Jurkat, Clone E6-1 (cell line): ENCODE data around the gene ADAM15.

Experiments used
- DNase-seq: peaks from one replicate; pipeline ENCODE4 v3.0.0-alpha.2; 2011; ENCODE audit warnings: low read depth, low spot score
- H3K4me3 ChIP-seq: 2 replicates; pipeline ENCODE4 v1.5.1; 2011; ENCODE audit warnings: mild to moderate bottlenecking, low read length, control low read depth, moderate library complexity

Gene ADAM15

DNA sequence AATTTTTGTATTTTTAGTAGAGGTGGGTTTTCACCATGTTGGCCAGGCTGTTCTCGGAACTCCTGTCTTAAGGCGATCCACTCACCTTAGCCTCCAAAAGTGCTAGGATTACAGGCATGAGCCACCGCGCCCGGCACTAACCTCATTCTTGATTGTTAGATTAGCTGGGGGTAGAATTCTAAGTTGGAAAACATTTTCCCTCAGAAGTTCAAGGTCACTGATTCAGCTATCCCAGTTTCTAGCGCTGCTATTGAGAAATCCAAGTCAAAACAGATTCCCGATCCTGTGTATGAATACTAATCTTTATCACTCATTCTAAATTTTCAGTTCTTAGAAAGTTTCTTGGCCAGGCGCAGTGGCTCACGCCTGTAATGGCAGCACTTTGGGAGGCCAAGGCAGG is 52.2 kb downstream of the ADAM15 start:
- H3K4me3 ChIP-seq: no peak overlapping the region
- DNase-seq: no peak

DNA sequence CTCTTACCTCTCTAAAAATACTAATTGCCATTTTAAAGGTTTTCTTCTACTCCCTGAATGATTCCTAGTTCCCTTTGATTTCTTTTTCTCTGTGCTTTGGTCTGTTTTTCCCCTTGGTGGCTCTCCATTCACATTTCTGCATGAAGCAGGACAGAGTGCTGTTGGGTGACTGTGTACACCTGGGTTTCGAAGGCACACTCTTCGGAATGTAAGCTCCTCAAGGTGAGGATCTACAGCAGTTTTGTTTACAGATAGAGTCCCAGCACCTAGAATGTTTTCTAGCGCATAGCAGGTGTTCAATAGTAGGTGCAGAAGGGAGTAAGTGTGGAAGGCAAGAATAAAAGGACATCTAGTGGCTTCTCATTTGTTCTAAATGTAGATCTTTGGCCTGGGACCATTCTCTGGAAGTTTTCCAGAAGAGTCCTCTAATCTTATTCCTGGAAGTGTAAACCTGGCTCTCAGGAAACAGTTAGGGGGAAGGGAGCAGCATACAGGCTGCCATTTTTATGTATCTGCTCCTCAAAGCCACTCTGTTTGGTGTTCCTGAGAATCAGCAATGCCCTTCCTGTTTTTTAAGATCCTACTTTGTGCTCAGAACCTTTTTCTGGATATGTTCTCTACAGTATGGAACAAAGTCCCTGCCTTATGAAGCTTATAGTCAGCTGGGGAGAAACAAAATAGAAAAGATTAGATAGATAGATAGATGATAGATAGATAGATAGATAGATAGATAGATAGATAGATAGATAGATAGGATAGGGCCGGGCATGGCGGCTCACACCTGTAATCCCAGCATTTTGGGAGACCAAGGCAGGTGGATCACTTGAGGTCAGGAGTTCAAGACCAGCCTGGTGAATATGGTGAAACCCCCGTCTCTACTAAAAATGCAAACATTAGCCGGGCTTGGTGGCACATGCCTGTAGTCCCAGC is 53.8 kb downstream of the ADAM15 start:
- no peak for DNase-seq
- H3K4me3 ChIP-seq: no peak overlapping the region

DNA sequence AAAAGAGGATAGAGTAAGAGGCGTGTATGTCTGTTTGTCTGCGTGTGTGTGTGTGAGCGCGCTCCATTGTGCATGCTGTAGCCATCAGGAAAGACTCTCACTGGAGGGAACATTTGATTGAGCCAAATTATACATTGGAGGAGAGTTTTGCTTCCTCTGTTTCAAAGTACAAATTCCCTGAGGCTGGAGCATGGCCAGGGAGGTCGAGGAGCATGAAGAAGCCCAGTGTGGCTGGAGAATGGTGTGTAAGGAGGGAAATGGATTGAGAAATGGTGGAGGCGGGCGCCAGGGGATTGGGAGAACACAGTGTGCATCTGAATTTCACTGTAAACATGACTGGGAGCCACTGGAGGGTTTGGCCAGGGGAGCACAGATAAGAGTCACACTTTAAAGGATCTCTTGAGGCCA is 54.5 kb downstream of the ADAM15 start:
- DNase-seq: no peak
- no peak overlapping the region for H3K4me3 ChIP-seq

DNA sequence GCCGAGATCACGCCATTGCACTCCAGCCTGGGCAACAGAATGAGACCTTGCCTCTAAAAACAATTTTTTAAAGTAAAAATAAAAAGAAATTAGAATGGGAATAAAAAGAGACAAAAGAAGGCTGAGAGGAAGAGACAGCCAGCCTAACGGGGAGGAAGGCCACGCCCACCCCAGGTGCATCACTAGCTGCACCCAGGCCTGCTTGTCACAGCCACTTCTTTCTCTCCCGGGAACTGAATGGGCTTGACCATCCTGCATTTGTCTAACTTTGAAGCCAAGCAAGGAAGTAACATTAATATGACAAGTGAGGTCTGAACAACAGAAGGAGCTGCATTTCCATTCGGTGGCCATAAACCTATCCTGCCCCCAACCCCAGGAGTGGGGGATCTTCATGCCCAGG is 55.7 kb downstream of the ADAM15 start:
- DNase-seq: no peak
- H3K4me3 ChIP-seq: no peak overlapping the region

DNA sequence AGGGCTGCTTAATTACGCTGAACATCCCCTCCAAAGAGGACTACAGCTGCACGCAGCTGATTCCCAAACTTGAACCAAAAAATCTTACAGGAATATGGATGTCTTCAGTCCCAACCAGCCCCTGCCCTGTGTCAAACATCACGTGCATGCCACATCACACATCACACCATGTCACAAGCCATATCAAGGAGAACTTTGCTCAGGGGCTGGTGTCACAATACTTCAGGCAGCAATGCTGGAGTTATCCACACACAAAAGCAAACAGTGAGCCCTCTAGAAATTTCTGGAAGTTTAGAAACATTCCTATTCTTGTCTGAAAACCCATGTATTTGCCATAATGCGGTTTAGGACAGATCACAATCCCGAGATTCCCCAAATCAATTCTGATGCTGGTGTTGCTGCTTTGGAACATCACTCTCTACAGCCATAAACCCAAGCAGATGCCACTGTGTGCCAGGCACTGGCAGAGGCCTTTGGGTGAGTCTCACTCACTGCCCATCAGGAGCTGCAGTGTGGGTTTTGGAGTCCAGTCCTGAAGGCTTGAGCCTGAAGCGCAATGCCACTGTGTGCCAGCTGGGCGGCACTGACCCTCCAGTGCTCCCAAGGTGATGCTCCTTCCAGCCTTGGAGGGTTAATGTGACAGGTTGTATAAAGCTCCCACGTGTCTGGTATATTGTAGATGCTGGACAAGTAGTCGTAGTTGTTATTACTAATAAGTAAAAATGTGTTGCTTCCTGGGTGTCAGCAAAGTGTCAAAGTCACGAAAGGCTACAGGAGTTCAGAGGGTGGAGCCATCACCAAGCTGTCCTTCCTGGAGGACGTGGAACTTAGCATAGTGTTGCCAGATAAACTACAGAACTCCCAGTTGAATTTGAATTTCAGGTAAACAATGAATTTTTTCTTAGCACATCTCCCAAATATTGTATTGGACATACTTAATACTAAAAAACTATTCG is 56.5 kb downstream of the ADAM15 start:
- DNase-seq: no peak
- H3K4me3 ChIP-seq: no peak overlapping the region

DNA sequence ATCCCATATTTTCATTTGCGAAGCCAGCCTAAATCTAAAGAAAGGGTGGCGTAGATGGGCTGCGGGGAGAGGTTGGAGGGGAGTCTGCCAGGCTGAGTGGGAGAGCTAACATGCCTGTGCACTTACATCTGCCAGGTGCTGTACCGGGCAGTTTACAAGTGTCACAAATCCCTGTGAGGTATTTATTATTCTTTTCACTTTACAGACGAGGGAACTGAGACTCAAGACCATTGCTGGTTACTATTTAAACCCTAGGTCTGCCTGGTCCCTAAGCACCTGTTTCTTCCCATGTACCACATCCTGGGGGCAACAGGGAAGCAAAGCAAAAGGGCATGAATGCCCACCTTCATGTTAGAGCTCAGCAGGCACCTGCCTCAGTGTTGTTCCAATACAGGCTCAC is 57.2 kb downstream of the ADAM15 start:
- DNase-seq: no peak
- H3K4me3 ChIP-seq: no peak overlapping the region

DNA sequence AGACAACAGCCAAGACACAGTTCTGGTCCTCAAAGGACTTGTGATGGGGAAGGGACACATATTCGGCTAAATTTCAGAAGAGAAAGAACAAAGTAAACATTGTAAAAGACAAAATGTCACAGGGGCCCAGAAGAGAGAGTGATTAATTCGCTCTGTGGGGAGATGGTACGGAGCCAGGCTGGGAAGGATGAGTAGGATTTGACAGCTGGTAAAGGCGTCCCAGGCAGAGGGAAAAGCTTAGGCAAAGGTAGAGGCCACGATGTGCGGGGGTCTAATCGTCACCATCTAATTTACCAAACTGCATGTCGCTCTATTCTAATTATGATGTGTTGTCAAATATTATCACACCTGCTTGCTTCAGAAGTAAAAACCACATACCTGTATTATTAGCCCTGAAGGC is 59.3 kb downstream of the ADAM15 start:
- no peak for DNase-seq
- no peak overlapping the region for H3K4me3 ChIP-seq

DNA sequence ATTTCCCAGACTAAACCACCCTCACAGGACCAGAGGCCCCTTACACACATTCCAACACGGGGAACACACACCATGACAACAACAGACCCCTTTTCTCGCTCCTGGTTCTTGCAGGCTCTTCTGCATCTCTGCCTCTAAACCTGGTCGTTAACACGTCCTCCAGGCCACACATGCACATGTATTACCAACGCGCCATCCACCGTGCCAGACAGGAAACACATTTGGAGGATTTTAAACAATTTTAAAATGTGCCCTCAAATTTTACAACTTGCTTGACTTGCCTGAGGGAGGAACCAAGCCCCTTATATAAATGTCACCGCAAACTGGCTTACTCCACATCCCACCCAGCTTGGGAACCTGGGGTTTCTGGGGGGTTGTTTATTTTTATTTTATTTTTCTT is 59.7 kb downstream of the ADAM15 start:
- DNase-seq: no peak

More for the DNA sequence above, 59.7 kb downstream of the ADAM15 start:
- H3K4me3 ChIP-seq: no peak overlapping the region
